DND-41 (cell line): Measurements from ENCODE around the gene MLC1.

Source experiments
- ATAC-seq: fragments of 200-7000 bp; cut with Tn5 transposase; 3 replicates; pipeline ENCODE4 v1.9.1; 2021; ENCODE audit warnings: low read depth; ENCODE audit not compliant: insufficient read depth
- DNase-seq: peaks from one replicate; pipeline ENCODE4 v3.0.0-alpha.2; 2020
- H2AFZ ChIP-seq: 2 replicates; pipeline ENCODE4 v1.6.0; 2012; ENCODE audit warnings: low read depth, low read length
- H3K27ac ChIP-seq: 2 replicates; pipeline ENCODE4 v1.5.1; 2012; ENCODE audit warnings: low read length, inconsistent platforms
- H3K27me3 ChIP-seq: fragments of 200-600 bp; sonication (generic); 2 replicates; pipeline ENCODE4 v1.6.0; 2012; ENCODE audit warnings: low read length, mild to moderate bottlenecking, inconsistent platforms; ENCODE audit not compliant: insufficient read depth, poor library complexity
- H3K36me3 ChIP-seq: 2 replicates; pipeline ENCODE4 v1.5.1; 2012; ENCODE audit warnings: low read length, inconsistent platforms; ENCODE audit not compliant: insufficient read depth
- H3K4me1 ChIP-seq: 2 replicates; pipeline ENCODE4 v1.5.1; 2012; ENCODE audit warnings: mild to moderate bottlenecking, low read length; ENCODE audit not compliant: insufficient read depth
- H3K4me2 ChIP-seq: 2 replicates; pipeline ENCODE4 v1.6.0; 2012; ENCODE audit warnings: mild to moderate bottlenecking, moderate library complexity, low read length, inconsistent platforms; ENCODE audit not compliant: insufficient read depth
- H3K4me3 ChIP-seq, 2 experiments: fragments of 200-600 bp in 1 of 2; shearing (Covaris generic) in 1 of 2; 2 replicates each; pipeline ENCODE4 v1.5.1; 2012 to 2016; ENCODE audit warnings: inconsistent platforms in 2 of 2, low read length in 2 of 2, mild to moderate bottlenecking in 2 of 2, low read depth in 1 of 2, moderate library complexity in 1 of 2
- H3K79me2 ChIP-seq: 2 replicates; pipeline ENCODE4 v1.6.0; 2012; ENCODE audit warnings: low read length, inconsistent platforms; ENCODE audit not compliant: insufficient read depth
- H3K9ac ChIP-seq: 2 replicates; pipeline ENCODE4 v1.6.0; 2012; ENCODE audit warnings: low read depth, mild to moderate bottlenecking, inconsistent platforms, low read length, moderate library complexity
- H3K9me3 ChIP-seq: 2 replicates; pipeline ENCODE4 v1.5.1; 2012; ENCODE audit warnings: low read length, moderate library complexity, mild to moderate bottlenecking, inconsistent platforms; ENCODE audit not compliant: insufficient read depth, severe bottlenecking
- H4K20me1 ChIP-seq: 2 replicates; pipeline ENCODE4 v1.6.0; 2012; ENCODE audit warnings: low read length; ENCODE audit not compliant: insufficient read depth
- CTCF ChIP-seq: IDR thresholded peaks from 2 replicates; pipeline ENCODE4 v1.5.1; 2012; ENCODE audit warnings: borderline replicate concordance, low read length, moderate library complexity, mild to moderate bottlenecking; ENCODE audit not compliant: poor library complexity, severe bottlenecking; ENCODE audit errors: extremely low read depth
- EZH2 ChIP-seq: IDR thresholded peaks from 3 replicates; pipeline ENCODE4 v1.6.1; 2012; ENCODE audit warnings: borderline replicate concordance, low read depth, mild to moderate bottlenecking, moderate library complexity, low read length, inconsistent platforms; ENCODE audit not compliant: severe bottlenecking

The MLC1 gene

DNA sequence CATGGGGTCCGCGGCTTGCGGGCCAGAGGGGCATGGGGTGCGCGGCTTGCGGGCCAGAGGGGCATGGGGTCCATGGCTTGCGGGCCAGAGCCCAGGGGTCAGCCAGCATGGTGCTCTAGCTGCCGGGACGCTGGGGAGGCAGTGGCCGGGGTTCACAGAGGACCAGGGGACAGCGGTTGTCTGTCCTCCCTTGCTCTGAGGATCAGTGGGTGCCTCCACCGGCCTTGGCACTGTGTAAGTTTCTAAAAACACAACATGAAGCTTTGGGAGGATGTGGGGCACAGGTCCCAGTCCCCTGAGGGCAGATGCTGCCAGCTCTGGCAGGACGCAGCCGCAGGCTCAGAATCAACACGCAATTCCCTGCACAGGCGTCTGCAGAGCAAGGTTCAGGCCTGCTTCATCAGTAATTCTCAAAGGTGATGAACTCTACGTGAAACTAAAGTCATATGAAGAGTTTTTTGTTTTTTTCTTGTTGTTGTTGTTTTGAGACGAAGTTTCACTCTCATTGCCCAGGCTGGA lies 3.0 kb downstream of the MLC1 start:
- DNase-seq: no peak
- Histone ChIP-seq H3K27me3 (peaks cover 5% of the 10 kb centered on the region), H2AFZ (no peak overlapping the region), H4K20me1 (no peaks in the 10 kb centered on the region), H3K79me2 (no peaks in the 10 kb centered on the region), H3K4me2 (no peak overlapping the region), H3K4me1 (no peaks in the 10 kb centered on the region), H3K9me3 (no peaks in the 10 kb centered on the region), H3K9ac (no peak overlapping the region), H3K36me3 (no peaks in the 10 kb centered on the region), H3K27ac (no peak overlapping the region), H3K4me3 (no peak overlapping the region)
- TF ChIP-seq CTCF (no peak), EZH2 (no peak)
- no peak for ATAC-seq

DNA sequence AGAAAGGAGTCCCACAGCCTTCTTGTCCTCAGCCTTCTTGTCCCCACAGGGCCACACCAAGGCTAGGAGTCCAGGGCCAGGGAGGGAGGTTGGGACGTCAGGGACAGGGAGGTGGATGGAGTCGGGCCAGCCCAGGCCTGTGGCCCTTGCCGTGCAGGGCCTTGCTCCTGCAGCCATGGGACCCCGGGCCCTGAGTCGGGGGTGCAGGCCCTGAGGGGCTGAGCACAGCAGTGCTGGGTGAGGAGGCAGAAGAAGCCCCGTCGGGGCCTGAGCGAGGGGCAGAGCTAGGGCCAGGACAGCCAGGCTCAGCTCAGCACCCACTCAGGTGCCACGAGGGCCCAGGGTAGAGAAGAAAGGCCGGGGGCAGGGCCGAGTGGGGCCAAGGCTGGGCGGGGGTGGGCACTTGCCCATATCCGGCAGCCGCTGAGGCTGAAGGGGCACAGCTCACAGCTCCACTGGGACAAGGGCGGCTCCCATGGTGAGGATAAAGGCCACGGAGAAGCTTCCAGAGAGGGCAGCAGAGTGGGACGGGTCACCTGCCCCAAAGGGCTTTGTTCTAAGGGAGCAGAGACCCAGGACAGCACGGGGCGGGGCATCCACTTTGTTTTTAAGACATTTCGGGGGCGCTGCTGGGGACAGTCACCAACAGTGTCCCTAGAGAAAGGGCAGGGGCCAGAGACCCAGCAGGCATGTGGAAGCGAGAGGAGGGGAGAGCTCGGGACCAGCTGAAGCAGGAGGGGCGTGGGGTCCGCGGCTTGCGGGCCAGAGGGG lies 3.6 kb downstream of the MLC1 start:
- TF ChIP-seq EZH2 (no peak), CTCF (no peak)
- Histone ChIP-seq H3K9ac (no peak overlapping the region), H3K79me2 (no peaks in the 10 kb centered on the region), H3K4me2 (no peak overlapping the region), H3K27ac (no peak overlapping the region), H4K20me1 (no peaks in the 10 kb centered on the region), H3K36me3 (no peaks in the 10 kb centered on the region), H3K27me3 (peaks cover 5% of the 10 kb centered on the region), H2AFZ (no peak overlapping the region), H3K4me3 (no peak overlapping the region), H3K4me1 (no peaks in the 10 kb centered on the region), H3K9me3 (no peaks in the 10 kb centered on the region)
- ATAC-seq: no peak
- no peak for DNase-seq

- H2AFZ ChIP-seq: no peak overlapping the region
Observed at GRCh38 chr22:50080077-50080465, 5.2 kb downstream of the MLC1 start.

More at GRCh38 chr22:50080077-50080465, 5.2 kb downstream of the MLC1 start:
- H3K36me3 ChIP-seq: no peaks in the 10 kb centered on the region
- no peak overlapping the region for H3K4me3 ChIP-seq
- TF ChIP-seq EZH2 (no peak), CTCF (no peak)
- H3K9ac ChIP-seq: no peak overlapping the region
- DNase-seq (no peak), ATAC-seq (no peak)
- H3K79me2 ChIP-seq: no peaks in the 10 kb centered on the region
- H3K27me3 ChIP-seq: peaks cover 2% of the 10 kb centered on the region
- H3K9me3 ChIP-seq: no peaks in the 10 kb centered on the region
- H4K20me1 ChIP-seq: no peaks in the 10 kb centered on the region
- H3K4me2 ChIP-seq: no peak overlapping the region
- H3K27ac ChIP-seq: no peak overlapping the region
- H3K4me1 ChIP-seq: no peaks in the 10 kb centered on the region
